Thyroid gland (tissue), 4 donors: Measurements from ENCODE around the gene MAPRE2. TPM values are rescaled to one million over a fixed set of nuclear protein-coding genes. Genes with fewer than 3 reads are reported as not detected.

Experiments used
- DNase-seq, 2 donors: peaks; one replicate each; pipeline ENCODE4 v3.0.0-alpha.2; 2019
- H3K27ac ChIP-seq, 3 donors: fragments of 200-600 bp; sonication (generic); 1 replicate in 2 of 3; 2 replicates in 1 of 3; pipeline ENCODE4 v1.5.1; 2016 to 2019; ENCODE audit warnings: mild to moderate bottlenecking in 1 of 3, moderate library complexity in 1 of 3
- H3K27me3 ChIP-seq: fragments of 200-600 bp; sonication (generic); one replicate; pipeline ENCODE4 v1.5.1; 2019
- H3K36me3 ChIP-seq, 2 donors: fragments of 200-600 bp; sonication (generic); one replicate each; pipeline ENCODE4 v1.5.1; 2016 to 2019
- H3K4me1 ChIP-seq, 2 donors: fragments of 200-600 bp; sonication (generic); one replicate each; pipeline ENCODE4 v1.5.1; 2017 to 2019
- H3K4me3 ChIP-seq, 3 donors: fragments of 200-600 bp; sonication (generic); replicated peaks in 1 of 3; 1 replicate in 2 of 3; 2 replicates in 1 of 3; pipeline ENCODE4 v1.5.1; 2016; ENCODE audit warnings: mild to moderate bottlenecking in 1 of 3
- H3K9me3 ChIP-seq: fragments of 200-600 bp; sonication (generic); one replicate; pipeline ENCODE4 v1.5.1; 2017
- CTCF ChIP-seq, 6 experiments: fragments of 200-600 bp in 3 of 6; fragments of 450-650 bp in 3 of 6; sonication (generic) in 3 of 6; IDR thresholded peaks; one replicate each; pipeline ENCODE4 v1.5.1; 2016 to 2019; ENCODE audit warnings: antibody characterized with exemption in 6 of 6, mild to moderate bottlenecking in 2 of 6, inconsistent platforms in 1 of 6, moderate library complexity in 1 of 6
- POLR2A ChIP-seq, 2 donors: fragments of 450-650 bp; IDR thresholded peaks; one replicate each; pipeline ENCODE4 v1.6.1; 2017; ENCODE audit warnings: antibody characterized with exemption in 2 of 2, mild to moderate bottlenecking in 2 of 2, moderate library complexity in 1 of 2
- WGBS, 2 donors: methylation state at CpG; one replicate each; pipeline ENCODE4 v1.1.5; 2017; 5-methylcytosine and 5-hydroxymethylcytosine counted together
- intact Hi-C: fragments of 100-400 bp; cut with DNase I; formaldehyde crosslinking; loops from one replicate; pipeline ENCODE4 v1.15.1; 2023
- total RNA-seq, 4 donors: library from RNA; depleted of rRNA; stranded (reverse); fragments of >200 nt; gene quantifications; one replicate each; pipeline ENCODE4 v1.2.3, GENCODE V29; 2016

The MAPRE2 gene
- total RNA-seq, 4 donors from 2014 or later: 22.6 to 38.1 (median 28.8) TPM

GRCh38 chr18:35134791-35135531 lies 93.7 kb downstream of the MAPRE2 start:
- Histone ChIP-seq H3K27me3 (no peaks in the 10 kb centered on the region), H3K27ac (no peak overlapping the region), H3K4me1 (peaks cover 0 to 8% of the 10 kb centered on the region in 2 donors), H3K4me3 (no peak overlapping the region), H3K9me3 (no peaks in the 10 kb centered on the region), H3K36me3 (peaks cover 3 to 11% of the 10 kb centered on the region in 2 donors)
- TF ChIP-seq CTCF (IDR thresholded peaks at IDR 0.05) (no peak), POLR2A (IDR thresholded peaks at IDR 0.05) (no peak)
- no peak for DNase-seq
- intact Hi-C loops: no loop called here
- WGBS, 2 donors: 93 to 95% methylated on average over 4 of the region's 4 CpGs

- no peak for DNase-seq
- Histone ChIP-seq H3K36me3 (peaks cover 3 to 11% of the 10 kb centered on the region in 2 donors), H3K27ac (no peak overlapping the region), H3K9me3 (no peaks in the 10 kb centered on the region), H3K27me3 (no peaks in the 10 kb centered on the region), H3K4me1 (peaks cover 0 to 8% of the 10 kb centered on the region in 2 donors), H3K4me3 (no peak overlapping the region)
- intact Hi-C loops: no loop called here
- 98 to 99% methylated on average over 3 of the region's 3 CpGs for WGBS, 2 donors
- TF ChIP-seq CTCF (IDR thresholded peaks at IDR 0.05) (no peak), POLR2A (IDR thresholded peaks at IDR 0.05) (no peak)
Observed at GRCh38 chr18:35136248-35136647, 95.0 kb downstream of the MAPRE2 start.

GRCh38 chr18:35136885-35137284 lies 95.7 kb downstream of the MAPRE2 start:
- intact Hi-C loops: no loop called here
- no peak for DNase-seq
- Histone ChIP-seq H3K4me3 (no peak overlapping the region), H3K27me3 (no peaks in the 10 kb centered on the region), H3K36me3 (peaks cover 3 to 11% of the 10 kb centered on the region in 2 donors), H3K9me3 (no peaks in the 10 kb centered on the region), H3K27ac (no peak overlapping the region), H3K4me1 (peaks cover 0 to 8% of the 10 kb centered on the region in 2 donors)
- 92 to 95% methylated on average over 2 of the region's 2 CpGs for WGBS, 2 donors
- TF ChIP-seq POLR2A (IDR thresholded peaks at IDR 0.05) (no peak), CTCF (IDR thresholded peaks at IDR 0.05) (no peak)

GRCh38 chr18:35137632-35138031 lies 96.4 kb downstream of the MAPRE2 start:
- H3K27ac ChIP-seq: no peak overlapping the region
- TF ChIP-seq POLR2A (IDR thresholded peaks at IDR 0.05) (no peak), CTCF (IDR thresholded peaks at IDR 0.05) (no peak)
- no peaks in the 10 kb centered on the region for H3K27me3 ChIP-seq
- peaks cover 0 to 8% of the 10 kb centered on the region in 2 donors for H3K4me1 ChIP-seq
- WGBS, 2 donors: 87 to 94% methylated on average over 9 to 10 of the region's 10 CpGs
- no peaks in the 10 kb centered on the region for H3K9me3 ChIP-seq
- no peak overlapping the region for H3K4me3 ChIP-seq
- no peak for DNase-seq
- H3K36me3 ChIP-seq: peaks cover 3 to 5% of the 10 kb centered on the region in 2 donors
- intact Hi-C loops: no loop called here

GRCh38 chr18:35138773-35139172 lies 97.6 kb downstream of the MAPRE2 start:
- Histone ChIP-seq H3K27ac (no peak overlapping the region), H3K27me3 (no peaks in the 10 kb centered on the region), H3K4me1 (peaks cover 0 to 8% of the 10 kb centered on the region in 2 donors), H3K4me3 (no peak overlapping the region), H3K36me3 (peaks cover 0 to 4% of the 10 kb centered on the region in 2 donors), H3K9me3 (no peaks in the 10 kb centered on the region)
- 45 to 53% methylated on average over 6 of the region's 6 CpGs for WGBS, 2 donors
- intact Hi-C loops: no loop called here
- TF ChIP-seq CTCF (IDR thresholded peaks at IDR 0.05): no peak
- no peak for DNase-seq
